HepG2 (cell line): ENCODE measurements around the gene ARHGAP10. TPM values are rescaled to one million over a fixed set of nuclear protein-coding genes. Genes with fewer than 3 reads are reported as not detected.

Experiments used
- ATAC-seq: fragments of 200-7000 bp; cut with Tn5 transposase; 3 replicates; pipeline ENCODE4 v1.9.1; 2020; ENCODE audit warnings: mild to moderate bottlenecking, moderate library complexity
- BruUV-seq: library from RNA; stranded (reverse); fragments of 400-500 nt; replicated peaks from 2 replicates; lab custom pipeline; 2021; lab: Mats Ljungman, UMichigan
- CTCF ChIA-PET: fragments of 300-600 bp; formaldehyde crosslinking; extraction: SDS; loops from one replicate; lab custom pipeline; 2021; ENCODE audit warnings: low total read pairs, inconsistent platforms, low intra/inter-chr PET ratio; lab: Yijun Ruan, JAX
- POLR2A ChIA-PET: fragments of 350-600 bp; sonication (Branson Sonifier 250); formaldehyde crosslinking; loops from one replicate; lab custom pipeline; 2020; ENCODE audit warnings: antibody characterized with exemption, inconsistent platforms; lab: Yijun Ruan, JAX
- DNase-seq: peaks from one replicate; pipeline ENCODE4 v3.0.0-alpha.2; 2015; ENCODE audit warnings: low spot score
- FAIRE-seq: peaks from 3 replicates; lab custom pipeline; 2011; peaks lifted over from hg19 to GRCh38; lab: Jason Lieb, UNC
- H2AFZ ChIP-seq: one replicate; pipeline ENCODE4 v1.6.1; 2011; ENCODE audit warnings: low read length, inconsistent platforms
- H3K27ac ChIP-seq: fragments of 300-600 bp; 3 replicates; pipeline ENCODE4 v1.8.0; 2011; ENCODE audit warnings: mixed run types, mild to moderate bottlenecking, mixed read lengths, low read length, inconsistent platforms; ENCODE audit not compliant: insufficient read depth; ENCODE audit errors: extremely low read length
- H3K27me3 ChIP-seq, 2 experiments: fragments of 200-600 bp in 1 of 2; 2 replicates in 1 of 2; 3 replicates in 1 of 2; pipeline versions ENCODE4 v1.6.0 to v1.8.0; 2011; ENCODE audit warnings: low read length in 2 of 2, mild to moderate bottlenecking in 2 of 2, moderate library complexity in 2 of 2, inconsistent platforms in 1 of 2; ENCODE audit not compliant: insufficient read depth in 2 of 2, control insufficient read depth in 1 of 2
- H3K36me3 ChIP-seq, 2 experiments: fragments of 200-600 bp in 1 of 2; replicated peaks in 1 of 2; 2 replicates in 1 of 2; 3 replicates in 1 of 2; pipeline versions ENCODE4 v1.5.1 to v1.8.0; 2011; ENCODE audit warnings: low read length in 2 of 2, inconsistent platforms in 1 of 2; ENCODE audit not compliant: insufficient read depth in 2 of 2, control insufficient read depth in 1 of 2
- H3K4me1 ChIP-seq: 2 replicates; pipeline ENCODE4 v1.5.1; 2012; ENCODE audit warnings: low read length, inconsistent platforms; ENCODE audit not compliant: insufficient read depth
- H3K4me2 ChIP-seq: 2 replicates; pipeline ENCODE4 v1.6.0; 2011; ENCODE audit warnings: low read depth, low read length, inconsistent platforms
- H3K4me3 ChIP-seq, 3 experiments: fragments of 200-600 bp in 1 of 3; sonication (generic), shearing (Covaris generic) in 1 of 3; replicated peaks in 1 of 3; 2 replicates each; pipeline ENCODE4 v1.5.1; 2011 to 2016; ENCODE audit warnings: low read length in 3 of 3, inconsistent platforms in 2 of 3, low read depth in 2 of 3, mild to moderate bottlenecking in 2 of 3, control low read depth in 1 of 3, mixed read lengths in 1 of 3; ENCODE audit not compliant: insufficient read depth in 1 of 3
- H3K79me2 ChIP-seq: one replicate; pipeline ENCODE4 v1.6.1; 2011; ENCODE audit warnings: low read length, inconsistent platforms; ENCODE audit not compliant: insufficient read depth
- H3K9ac ChIP-seq: 2 replicates; pipeline ENCODE4 v1.6.0; 2011; ENCODE audit warnings: mild to moderate bottlenecking, low read depth, low read length, inconsistent platforms; ENCODE audit not compliant: insufficient read depth
- H3K9me3 ChIP-seq: 2 replicates; pipeline ENCODE4 v1.5.1; 2012; ENCODE audit warnings: mild to moderate bottlenecking, low read length
- H4K20me1 ChIP-seq: 2 replicates; pipeline ENCODE4 v1.6.0; 2011; ENCODE audit warnings: inconsistent platforms, mild to moderate bottlenecking, low read length, moderate library complexity; ENCODE audit not compliant: insufficient read depth
- TCF7 ChIP-seq: sonication (generic); IDR thresholded peaks from 2 replicates; pipeline ENCODE4 v1.6.1; 2016; ENCODE audit warnings: antibody characterized with exemption, low read depth
- TEAD3 ChIP-seq: optimal IDR thresholded peaks from 2 replicates; pipeline ENCODE3; 2016; ENCODE audit warnings: borderline replicate concordance
- ZNF570 ChIP-seq: sonication (generic); formaldehyde crosslinking; IDR thresholded peaks from 2 replicates; pipeline ENCODE4 v1.4.0; 2020; ENCODE audit warnings: mild to moderate bottlenecking, missing genetic modification reagents, borderline replicate concordance
- ZNF83 ChIP-seq: sonication (generic); formaldehyde crosslinking; IDR thresholded peaks from 2 replicates; pipeline ENCODE4 v1.4.0; 2020; ENCODE audit warnings: missing genetic modification reagents, mild to moderate bottlenecking, borderline replicate concordance
- WGBS: methylation state at CpG from one replicate; pipeline ENCODE4 v1.1.6; 2017; ENCODE audit warnings: low lambda C conversion rate; 5-methylcytosine and 5-hydroxymethylcytosine counted together
- in situ Hi-C: cut with HindIII; loops from 2 replicates; pipeline ENCODE4 v1.10.0; 2017; ENCODE audit warnings: low pct_unique_long_range_greater_than_20kb; ENCODE audit not compliant: extremely low pct_ligation_motif_present
- intact Hi-C: fragments of 100-400 bp; cut with micrococcal nuclease; formaldehyde crosslinking; loops from one replicate; pipeline ENCODE4 v1.10.0; 2022; ENCODE audit not compliant: unreplicated experiment
- polyA plus RNA-seq, 8 experiments: library from polyadenylated mRNA; depleted of rRNA in 3 of 8; stranded (reverse) in 7 of 8; unstranded in 1 of 8; fragments of >200 nt; fragmentation: Illumina TruSeq in 4 of 8; extraction: Trizol in 4 of 8; gene quantifications; 2 replicates each; pipeline versions ENCODE4 v1.2.1 to v1.2.3, GENCODE V29; 2011 to 2016; ENCODE audit warnings: low read depth in 4 of 8, missing spikeins in 1 of 8, mixed read lengths in 1 of 8; ENCODE audit not compliant: insufficient read depth in 1 of 8
- total RNA-seq, 5 experiments: library from RNA; depleted of rRNA; stranded (reverse); fragments of >200 nt; fragmentation: Illumina TruSeq; extraction: Trizol; gene quantifications; 2 replicates each; pipeline ENCODE4 v1.2.3, GENCODE V29; 2016; ENCODE audit warnings: low read depth in 1 of 5
- TF ChIP-seq, protein P1 (sequence below): IDR thresholded peaks from 2 replicates; pipeline ENCODE4 v1.4.0; 2020; ENCODE audit warnings: mild to moderate bottlenecking, missing genetic modification reagents
- TF ChIP-seq, protein P2 (sequence below): sonication (generic); formaldehyde crosslinking; IDR thresholded peaks from 2 replicates; pipeline ENCODE4 v1.4.0; 2020; ENCODE audit warnings: missing genetic modification reagents
- TF ChIP-seq, protein P3 (sequence below): sonication (generic); formaldehyde crosslinking; IDR thresholded peaks from 2 replicates; pipeline ENCODE4 v1.5.0; 2020; ENCODE audit warnings: missing genetic modification reagents
- TF ChIP-seq, protein P4 (sequence below), 2 experiments: sonication (generic) in 1 of 2; formaldehyde crosslinking in 1 of 2; IDR thresholded peaks; 2 replicates each; pipeline versions ENCODE4 v1.6.1 to v1.9.0; 2014 to 2022; ENCODE audit warnings: antibody characterized with exemption in 1 of 2, borderline replicate concordance in 1 of 2, inconsistent platforms in 1 of 2, low read depth in 1 of 2, missing genetic modification reagents in 1 of 2
- TF ChIP-seq, protein P5 (sequence below): fragments of 450-650 bp; IDR thresholded peaks from 2 replicates; pipeline ENCODE4 v1.6.1; 2016

Gene ARHGAP10
- total and polyA plus RNA-seq, 2 of the 13 experiments (the other 11 are each of a cell fraction or from before 2014, with no cell fraction given): 0.45 to 1.6 TPM

DNA sequence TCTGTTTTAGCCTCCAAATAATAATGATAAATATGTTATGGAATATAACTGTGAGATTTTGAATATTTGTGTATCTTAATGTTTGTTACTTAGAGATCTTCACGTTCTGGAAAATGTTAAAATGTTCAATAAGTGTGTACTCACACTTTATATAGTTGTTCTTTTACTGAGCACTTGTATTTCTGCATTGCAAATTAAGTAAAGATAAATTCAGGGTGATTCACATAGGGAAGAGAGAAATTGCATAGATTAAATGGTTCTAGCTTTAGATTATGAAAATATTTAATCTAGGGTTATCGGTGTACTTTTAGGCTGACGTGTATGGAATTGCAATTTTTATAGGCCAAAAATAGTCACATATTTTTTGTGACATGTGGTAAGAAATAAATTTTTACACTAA lies 148.6 kb downstream of the ARHGAP10 start:
- BruUV-seq: no TSS peak
- TF ChIP-seq ZNF83 (CRISPR knock-in tag): no peak
- TF ChIP-seq TCF7: no peak
- TF ChIP-seq, protein P1, sequence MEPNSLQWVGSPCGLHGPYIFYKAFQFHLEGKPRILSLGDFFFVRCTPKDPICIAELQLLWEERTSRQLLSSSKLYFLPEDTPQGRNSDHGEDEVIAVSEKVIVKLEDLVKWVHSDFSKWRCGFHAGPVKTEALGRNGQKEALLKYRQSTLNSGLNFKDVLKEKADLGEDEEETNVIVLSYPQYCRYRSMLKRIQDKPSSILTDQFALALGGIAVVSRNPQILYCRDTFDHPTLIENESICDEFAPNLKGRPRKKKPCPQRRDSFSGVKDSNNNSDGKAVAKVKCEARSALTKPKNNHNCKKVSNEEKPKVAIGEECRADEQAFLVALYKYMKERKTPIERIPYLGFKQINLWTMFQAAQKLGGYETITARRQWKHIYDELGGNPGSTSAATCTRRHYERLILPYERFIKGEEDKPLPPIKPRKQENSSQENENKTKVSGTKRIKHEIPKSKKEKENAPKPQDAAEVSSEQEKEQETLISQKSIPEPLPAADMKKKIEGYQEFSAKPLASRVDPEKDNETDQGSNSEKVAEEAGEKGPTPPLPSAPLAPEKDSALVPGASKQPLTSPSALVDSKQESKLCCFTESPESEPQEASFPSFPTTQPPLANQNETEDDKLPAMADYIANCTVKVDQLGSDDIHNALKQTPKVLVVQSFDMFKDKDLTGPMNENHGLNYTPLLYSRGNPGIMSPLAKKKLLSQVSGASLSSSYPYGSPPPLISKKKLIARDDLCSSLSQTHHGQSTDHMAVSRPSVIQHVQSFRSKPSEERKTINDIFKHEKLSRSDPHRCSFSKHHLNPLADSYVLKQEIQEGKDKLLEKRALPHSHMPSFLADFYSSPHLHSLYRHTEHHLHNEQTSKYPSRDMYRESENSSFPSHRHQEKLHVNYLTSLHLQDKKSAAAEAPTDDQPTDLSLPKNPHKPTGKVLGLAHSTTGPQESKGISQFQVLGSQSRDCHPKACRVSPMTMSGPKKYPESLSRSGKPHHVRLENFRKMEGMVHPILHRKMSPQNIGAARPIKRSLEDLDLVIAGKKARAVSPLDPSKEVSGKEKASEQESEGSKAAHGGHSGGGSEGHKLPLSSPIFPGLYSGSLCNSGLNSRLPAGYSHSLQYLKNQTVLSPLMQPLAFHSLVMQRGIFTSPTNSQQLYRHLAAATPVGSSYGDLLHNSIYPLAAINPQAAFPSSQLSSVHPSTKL (CRISPR knock-in tag): no peak
- no peak for TF ChIP-seq ZNF570 (CRISPR knock-in tag)
- TF ChIP-seq, protein P2, sequence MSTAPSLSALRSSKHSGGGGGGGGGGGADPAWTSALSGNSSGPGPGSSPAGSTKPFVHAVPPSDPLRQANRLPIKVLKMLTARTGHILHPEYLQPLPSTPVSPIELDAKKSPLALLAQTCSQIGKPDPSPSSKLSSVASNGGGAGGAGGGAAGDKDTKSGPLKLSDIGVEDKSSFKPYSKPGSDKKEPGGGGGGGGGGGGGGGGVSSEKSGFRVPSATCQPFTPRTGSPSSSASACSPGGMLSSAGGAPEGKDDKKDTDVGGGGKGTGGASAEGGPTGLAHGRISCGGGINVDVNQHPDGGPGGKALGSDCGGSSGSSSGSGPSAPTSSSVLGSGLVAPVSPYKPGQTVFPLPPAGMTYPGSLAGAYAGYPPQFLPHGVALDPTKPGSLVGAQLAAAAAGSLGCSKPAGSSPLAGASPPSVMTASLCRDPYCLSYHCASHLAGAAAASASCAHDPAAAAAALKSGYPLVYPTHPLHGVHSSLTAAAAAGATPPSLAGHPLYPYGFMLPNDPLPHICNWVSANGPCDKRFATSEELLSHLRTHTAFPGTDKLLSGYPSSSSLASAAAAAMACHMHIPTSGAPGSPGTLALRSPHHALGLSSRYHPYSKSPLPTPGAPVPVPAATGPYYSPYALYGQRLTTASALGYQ (CRISPR knock-in tag): no peak
- TF ChIP-seq, protein P3, sequence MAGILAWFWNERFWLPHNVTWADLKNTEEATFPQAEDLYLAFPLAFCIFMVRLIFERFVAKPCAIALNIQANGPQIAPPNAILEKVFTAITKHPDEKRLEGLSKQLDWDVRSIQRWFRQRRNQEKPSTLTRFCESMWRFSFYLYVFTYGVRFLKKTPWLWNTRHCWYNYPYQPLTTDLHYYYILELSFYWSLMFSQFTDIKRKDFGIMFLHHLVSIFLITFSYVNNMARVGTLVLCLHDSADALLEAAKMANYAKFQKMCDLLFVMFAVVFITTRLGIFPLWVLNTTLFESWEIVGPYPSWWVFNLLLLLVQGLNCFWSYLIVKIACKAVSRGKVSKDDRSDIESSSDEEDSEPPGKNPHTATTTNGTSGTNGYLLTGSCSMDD (CRISPR knock-in tag): no peak
- TF ChIP-seq TEAD3: no peak
- TF ChIP-seq, protein P4, sequence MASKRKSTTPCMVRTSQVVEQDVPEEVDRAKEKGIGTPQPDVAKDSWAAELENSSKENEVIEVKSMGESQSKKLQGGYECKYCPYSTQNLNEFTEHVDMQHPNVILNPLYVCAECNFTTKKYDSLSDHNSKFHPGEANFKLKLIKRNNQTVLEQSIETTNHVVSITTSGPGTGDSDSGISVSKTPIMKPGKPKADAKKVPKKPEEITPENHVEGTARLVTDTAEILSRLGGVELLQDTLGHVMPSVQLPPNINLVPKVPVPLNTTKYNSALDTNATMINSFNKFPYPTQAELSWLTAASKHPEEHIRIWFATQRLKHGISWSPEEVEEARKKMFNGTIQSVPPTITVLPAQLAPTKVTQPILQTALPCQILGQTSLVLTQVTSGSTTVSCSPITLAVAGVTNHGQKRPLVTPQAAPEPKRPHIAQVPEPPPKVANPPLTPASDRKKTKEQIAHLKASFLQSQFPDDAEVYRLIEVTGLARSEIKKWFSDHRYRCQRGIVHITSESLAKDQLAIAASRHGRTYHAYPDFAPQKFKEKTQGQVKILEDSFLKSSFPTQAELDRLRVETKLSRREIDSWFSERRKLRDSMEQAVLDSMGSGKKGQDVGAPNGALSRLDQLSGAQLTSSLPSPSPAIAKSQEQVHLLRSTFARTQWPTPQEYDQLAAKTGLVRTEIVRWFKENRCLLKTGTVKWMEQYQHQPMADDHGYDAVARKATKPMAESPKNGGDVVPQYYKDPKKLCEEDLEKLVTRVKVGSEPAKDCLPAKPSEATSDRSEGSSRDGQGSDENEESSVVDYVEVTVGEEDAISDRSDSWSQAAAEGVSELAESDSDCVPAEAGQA (IDR thresholded peaks at IDR 0.05; ENCODE audit: low read depth): no peak
- TF ChIP-seq, protein P4 (CRISPR knock-in tag; IDR thresholded peaks at IDR 0.05; ENCODE audit: borderline replicate concordance): no peak
- TF ChIP-seq, protein P5, sequence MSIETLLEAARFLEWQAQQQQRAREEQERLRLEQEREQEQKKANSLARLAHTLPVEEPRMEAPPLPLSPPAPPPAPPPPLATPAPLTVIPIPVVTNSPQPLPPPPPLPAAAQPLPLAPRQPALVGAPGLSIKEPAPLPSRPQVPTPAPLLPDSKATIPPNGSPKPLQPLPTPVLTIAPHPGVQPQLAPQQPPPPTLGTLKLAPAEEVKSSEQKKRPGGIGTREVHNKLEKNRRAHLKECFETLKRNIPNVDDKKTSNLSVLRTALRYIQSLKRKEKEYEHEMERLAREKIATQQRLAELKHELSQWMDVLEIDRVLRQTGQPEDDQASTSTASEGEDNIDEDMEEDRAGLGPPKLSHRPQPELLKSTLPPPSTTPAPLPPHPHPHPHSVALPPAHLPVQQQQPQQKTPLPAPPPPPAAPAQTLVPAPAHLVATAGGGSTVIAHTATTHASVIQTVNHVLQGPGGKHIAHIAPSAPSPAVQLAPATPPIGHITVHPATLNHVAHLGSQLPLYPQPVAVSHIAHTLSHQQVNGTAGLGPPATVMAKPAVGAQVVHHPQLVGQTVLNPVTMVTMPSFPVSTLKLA: no peak

More for the DNA sequence above, 148.6 kb downstream of the ARHGAP10 start:
- no peak overlapping the region for H3K4me3 ChIP-seq
- in situ Hi-C loops: no loop called here
- H3K27me3 ChIP-seq: no peaks in the 10 kb centered on the region
- POLR2A ChIA-PET: no interaction called here
- no peaks in the 10 kb centered on the region for H3K4me1 ChIP-seq
- no peak for FAIRE-seq
- H4K20me1 ChIP-seq: no peaks in the 10 kb centered on the region
- H3K36me3 ChIP-seq: no peaks in the 10 kb centered on the region
- no peak for DNase-seq
- no peaks in the 10 kb centered on the region for H3K79me2 ChIP-seq
- H3K9ac ChIP-seq: no peak overlapping the region
- 75% methylated on average over 3 of the region's 3 CpGs for WGBS
- intact Hi-C loops: no loop called here
- no peak for ATAC-seq
- H3K27ac ChIP-seq: no peak overlapping the region
- no peak overlapping the region for H2AFZ ChIP-seq
- H3K4me2 ChIP-seq: no peak overlapping the region
- no peaks in the 10 kb centered on the region for H3K9me3 ChIP-seq
- CTCF ChIA-PET: no interaction called here
